Keratinocyte (primary cell): ENCODE measurements around the gene CRISPLD2. TPM values are rescaled to one million over a fixed set of nuclear protein-coding genes. Genes with fewer than 3 reads are reported as not detected.

Source experiments
- DNase-seq: peaks from one replicate; pipeline ENCODE4 v3.0.0-alpha.2; 2011; ENCODE audit warnings: low read depth, missing footprints, low spot score
- FAIRE-seq: peaks from 2 replicates; lab custom pipeline; 2011; peaks lifted over from hg19 to GRCh38; lab: Jason Lieb, UNC
- H2AFZ ChIP-seq: 2 replicates; pipeline ENCODE4 v1.6.0; 2012; ENCODE audit warnings: low read length, control low read depth, inconsistent platforms; ENCODE audit not compliant: control insufficient read depth
- H3K27ac ChIP-seq: 2 replicates; pipeline ENCODE4 v1.5.1; 2011; ENCODE audit warnings: low read length; ENCODE audit not compliant: control insufficient read depth, insufficient read depth
- H3K27me3 ChIP-seq: 3 replicates; pipeline ENCODE4 v1.6.0; 2011; ENCODE audit warnings: low read length; ENCODE audit not compliant: control insufficient read depth, insufficient read depth; ENCODE audit errors: extremely low read depth
- H3K36me3 ChIP-seq, 2 experiments: 2 replicates in 1 of 2; 3 replicates in 1 of 2; pipeline ENCODE4 v1.5.1; 2011; ENCODE audit warnings: low read length in 2 of 2, mild to moderate bottlenecking in 1 of 2; ENCODE audit not compliant: control insufficient read depth in 2 of 2, insufficient read depth in 2 of 2; ENCODE audit errors: extremely low read depth in 1 of 2
- H3K4me1 ChIP-seq: 3 replicates; pipeline ENCODE4 v1.5.1; 2011; ENCODE audit warnings: low read length; ENCODE audit not compliant: control insufficient read depth, insufficient read depth; ENCODE audit errors: extremely low read depth
- H3K4me2 ChIP-seq: 3 replicates; pipeline ENCODE4 v1.6.0; 2011; ENCODE audit warnings: low read depth, low read length; ENCODE audit not compliant: control insufficient read depth, insufficient read depth; ENCODE audit errors: extremely low read depth
- H3K4me3 ChIP-seq, 3 experiments: fragments of 200-600 bp in 1 of 3; sonication (generic) in 1 of 3; 2 replicates in 2 of 3; 3 replicates in 1 of 3; pipeline ENCODE4 v1.5.1; 2011 to 2016; ENCODE audit warnings: low read length in 3 of 3, mild to moderate bottlenecking in 3 of 3, control low read depth in 2 of 3, inconsistent platforms in 1 of 3, low read depth in 1 of 3, mixed read lengths in 1 of 3, mixed run types in 1 of 3, moderate library complexity in 1 of 3; ENCODE audit not compliant: control insufficient read depth in 2 of 3, insufficient read depth in 2 of 3; ENCODE audit errors: extremely low read depth in 1 of 3
- H3K79me2 ChIP-seq: 2 replicates; pipeline ENCODE4 v1.6.0; 2012; ENCODE audit warnings: low read length; ENCODE audit not compliant: control insufficient read depth, insufficient read depth
- H3K9ac ChIP-seq: 3 replicates; pipeline ENCODE4 v1.6.0; 2011; ENCODE audit warnings: low read length; ENCODE audit not compliant: control insufficient read depth, insufficient read depth; ENCODE audit errors: extremely low read depth
- H3K9me1 ChIP-seq: 3 replicates; pipeline ENCODE4 v1.6.0; 2011; ENCODE audit warnings: low read length; ENCODE audit not compliant: control insufficient read depth, insufficient read depth; ENCODE audit errors: extremely low read depth
- H3K9me3 ChIP-seq: 2 replicates; pipeline ENCODE4 v1.5.1; 2012; ENCODE audit warnings: low read depth, low read length; ENCODE audit not compliant: control insufficient read depth
- H4K20me1 ChIP-seq: 3 replicates; pipeline ENCODE4 v1.6.0; 2011; ENCODE audit warnings: low read length; ENCODE audit not compliant: control insufficient read depth, insufficient read depth; ENCODE audit errors: extremely low read depth
- EZH2 ChIP-seq: IDR thresholded peaks from one replicate; pipeline ENCODE4 v1.6.1; 2012; ENCODE audit warnings: inconsistent platforms, mild to moderate bottlenecking, low read length, moderate library complexity
- dilution Hi-C: fragments of 300-500 bp; cut with MboI; formaldehyde crosslinking; loops from one replicate; pipeline ENCODE4 v1.7.0; 2020; ENCODE audit warnings: low sequenced_read_pairs; ENCODE audit not compliant: extremely low pct_ligation_motif_present
- polyA plus RNA-seq, 5 experiments: library from polyadenylated mRNA; depleted of rRNA in 3 of 5; stranded (reverse) in 3 of 5; stranded (forward) in 1 of 5; unstranded in 1 of 5; fragments of >200 nt; gene quantifications; 1 replicate in 1 of 5; 2 replicates in 3 of 5; 3 replicates in 1 of 5; pipeline versions ENCODE4 v1.2.1 to v1.2.3, GENCODE V29; 2011 to 2012; ENCODE audit warnings: missing spikeins in 2 of 5, low read depth in 1 of 5, low replicate concordance in 1 of 5
- TF ChIP-seq, protein P1 (sequence below), 3 experiments: IDR thresholded peaks in 1 of 3; conservative IDR thresholded peaks in 1 of 3; optimal IDR thresholded peaks in 1 of 3; 2 replicates in 2 of 3; 3 replicates in 1 of 3; pipeline versions ENCODE3 to v1.5.1; 2011; ENCODE audit warnings: low read length in 3 of 3, mild to moderate bottlenecking in 3 of 3, moderate library complexity in 2 of 3, control low read depth in 1 of 3, inconsistent platforms in 1 of 3; ENCODE audit not compliant: insufficient read depth in 2 of 3; ENCODE audit errors: extremely low read depth in 1 of 3

The CRISPLD2 gene
- polyA plus RNA-seq, 1 donor (not counting 4 experiments of a cell fraction or from before 2014, with no cell fraction given) = 1.2 TPM

DNA sequence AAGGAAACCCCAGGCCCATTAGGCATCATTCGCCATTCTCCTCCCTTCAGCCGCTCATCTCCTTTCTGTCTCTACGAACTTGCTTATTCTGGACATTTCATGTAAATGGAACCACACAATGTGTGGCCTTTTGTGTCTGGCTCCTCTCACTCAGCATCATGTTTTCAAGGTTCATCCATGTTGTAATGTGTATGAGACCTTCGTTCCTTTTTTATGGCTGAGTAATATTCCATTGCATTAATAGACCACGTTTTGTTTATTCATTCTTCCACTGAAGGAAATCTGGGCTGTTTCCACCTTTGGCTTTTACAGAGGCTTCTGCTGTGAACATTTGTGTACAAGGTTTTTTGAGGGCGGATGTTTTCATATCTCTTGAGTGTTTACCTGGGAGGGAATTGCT, 3.2 kb downstream of the CRISPLD2 start:
- DNase-seq = no peak
- dilution Hi-C loops = no loop called here
- Histone ChIP-seq H3K9me3 (no peaks in the 10 kb centered on the region), H4K20me1 (peaks cover 6% of the 10 kb centered on the region), H3K4me2 (no peak overlapping the region), H2AFZ (no peak overlapping the region), H3K27ac (no peak overlapping the region), H3K9ac (no peak overlapping the region), H3K79me2 (no peaks in the 10 kb centered on the region), H3K36me3 (no peaks in the 10 kb centered on the region), H3K4me1 (peaks cover 15% of the 10 kb centered on the region), H3K27me3 (peaks cover 22% of the 10 kb centered on the region), H3K9me1 (no peaks in the 10 kb centered on the region), H3K4me3 (no peak overlapping the region)
- no peak for FAIRE-seq
- TF ChIP-seq, protein P1, sequence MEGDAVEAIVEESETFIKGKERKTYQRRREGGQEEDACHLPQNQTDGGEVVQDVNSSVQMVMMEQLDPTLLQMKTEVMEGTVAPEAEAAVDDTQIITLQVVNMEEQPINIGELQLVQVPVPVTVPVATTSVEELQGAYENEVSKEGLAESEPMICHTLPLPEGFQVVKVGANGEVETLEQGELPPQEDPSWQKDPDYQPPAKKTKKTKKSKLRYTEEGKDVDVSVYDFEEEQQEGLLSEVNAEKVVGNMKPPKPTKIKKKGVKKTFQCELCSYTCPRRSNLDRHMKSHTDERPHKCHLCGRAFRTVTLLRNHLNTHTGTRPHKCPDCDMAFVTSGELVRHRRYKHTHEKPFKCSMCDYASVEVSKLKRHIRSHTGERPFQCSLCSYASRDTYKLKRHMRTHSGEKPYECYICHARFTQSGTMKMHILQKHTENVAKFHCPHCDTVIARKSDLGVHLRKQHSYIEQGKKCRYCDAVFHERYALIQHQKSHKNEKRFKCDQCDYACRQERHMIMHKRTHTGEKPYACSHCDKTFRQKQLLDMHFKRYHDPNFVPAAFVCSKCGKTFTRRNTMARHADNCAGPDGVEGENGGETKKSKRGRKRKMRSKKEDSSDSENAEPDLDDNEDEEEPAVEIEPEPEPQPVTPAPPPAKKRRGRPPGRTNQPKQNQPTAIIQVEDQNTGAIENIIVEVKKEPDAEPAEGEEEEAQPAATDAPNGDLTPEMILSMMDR (optimal IDR thresholded peaks at IDR 0.05 in 1 of 3, IDR thresholded peaks at IDR 0.05 in 1 of 3, conservative IDR thresholded peaks at IDR 0.05 in 1 of 3; ENCODE audit: extremely low read depth in 1 of 3, insufficient read depth in 2 of 3, low read length in 3 of 3) = no peak
- no peak for TF ChIP-seq EZH2

DNA sequence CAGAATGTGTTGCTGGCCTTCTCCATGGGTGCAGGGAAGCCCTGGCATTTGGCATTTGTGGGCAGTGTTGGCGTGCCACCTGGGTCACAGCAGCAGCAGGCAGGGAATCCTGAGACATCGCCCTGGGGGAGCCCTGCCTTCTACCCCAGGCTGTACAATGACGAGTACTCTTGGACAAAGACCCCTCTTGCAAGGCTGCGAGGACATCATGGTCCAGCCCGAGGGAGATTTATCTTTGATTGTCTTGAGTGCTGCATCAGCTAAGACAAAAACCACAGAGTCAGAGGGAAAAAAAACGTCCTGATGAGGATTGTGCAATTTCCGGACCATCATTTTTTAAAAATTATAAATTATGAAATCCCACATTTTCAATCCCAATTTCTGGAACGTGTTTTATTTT, 3.7 kb downstream of the CRISPLD2 start:
- dilution Hi-C loops = no loop called here
- no peak for DNase-seq
- FAIRE-seq = no peak
- Histone ChIP-seq H3K36me3 (no peaks in the 10 kb centered on the region), H3K4me1 (peaks cover 15% of the 10 kb centered on the region), H3K9me1 (no peaks in the 10 kb centered on the region), H3K9ac (no peak overlapping the region), H3K9me3 (no peaks in the 10 kb centered on the region), H3K27ac (no peak overlapping the region), H2AFZ (no peak overlapping the region), H4K20me1 (peaks cover 6% of the 10 kb centered on the region), H3K79me2 (no peaks in the 10 kb centered on the region), H3K4me2 (no peak overlapping the region), H3K4me3 (no peak overlapping the region), H3K27me3 (peaks cover 22% of the 10 kb centered on the region)
- TF ChIP-seq EZH2 = no peak
- TF ChIP-seq, protein P1 (optimal IDR thresholded peaks at IDR 0.05 in 1 of 3, IDR thresholded peaks at IDR 0.05 in 1 of 3, conservative IDR thresholded peaks at IDR 0.05 in 1 of 3; ENCODE audit: extremely low read depth in 1 of 3, insufficient read depth in 2 of 3, low read length in 3 of 3) = no peak
